Measurements from ENCODE around the gene CD207. TPM values are rescaled to one million over a fixed set of nuclear protein-coding genes. Genes with fewer than 3 reads are reported as not detected.

Gene CD207
- total and polyA plus RNA-seq, 2 donors from 2014 or later, result 0.66 TPM; not detected in 1

DNA sequence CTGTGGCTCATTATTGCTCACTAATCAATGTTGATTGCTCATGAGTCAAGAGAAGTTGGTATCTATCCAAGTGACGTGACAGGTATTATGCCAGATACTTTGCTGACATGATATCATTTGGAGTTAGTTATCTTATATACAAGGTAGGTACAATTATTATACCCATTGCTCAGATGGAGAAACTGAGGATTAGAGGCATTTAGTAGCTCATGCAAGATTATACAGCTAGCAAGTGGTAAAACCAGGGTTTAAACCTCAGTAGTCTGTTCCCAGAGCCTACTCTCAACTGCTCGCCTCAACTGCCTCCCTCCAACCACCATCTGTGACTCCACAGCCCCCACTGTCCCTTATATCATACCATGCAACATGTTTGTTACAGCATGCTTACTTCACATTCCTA, 51.3 kb downstream of the CD207 start:
- TF ChIP-seq, protein P1, sequence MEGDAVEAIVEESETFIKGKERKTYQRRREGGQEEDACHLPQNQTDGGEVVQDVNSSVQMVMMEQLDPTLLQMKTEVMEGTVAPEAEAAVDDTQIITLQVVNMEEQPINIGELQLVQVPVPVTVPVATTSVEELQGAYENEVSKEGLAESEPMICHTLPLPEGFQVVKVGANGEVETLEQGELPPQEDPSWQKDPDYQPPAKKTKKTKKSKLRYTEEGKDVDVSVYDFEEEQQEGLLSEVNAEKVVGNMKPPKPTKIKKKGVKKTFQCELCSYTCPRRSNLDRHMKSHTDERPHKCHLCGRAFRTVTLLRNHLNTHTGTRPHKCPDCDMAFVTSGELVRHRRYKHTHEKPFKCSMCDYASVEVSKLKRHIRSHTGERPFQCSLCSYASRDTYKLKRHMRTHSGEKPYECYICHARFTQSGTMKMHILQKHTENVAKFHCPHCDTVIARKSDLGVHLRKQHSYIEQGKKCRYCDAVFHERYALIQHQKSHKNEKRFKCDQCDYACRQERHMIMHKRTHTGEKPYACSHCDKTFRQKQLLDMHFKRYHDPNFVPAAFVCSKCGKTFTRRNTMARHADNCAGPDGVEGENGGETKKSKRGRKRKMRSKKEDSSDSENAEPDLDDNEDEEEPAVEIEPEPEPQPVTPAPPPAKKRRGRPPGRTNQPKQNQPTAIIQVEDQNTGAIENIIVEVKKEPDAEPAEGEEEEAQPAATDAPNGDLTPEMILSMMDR (IDR thresholded peaks at IDR 0.05; ENCODE audit: borderline replicate concordance, extremely low read depth, insufficient read depth), result no peak

More for the DNA sequence above, 51.3 kb downstream of the CD207 start:
- Histone ChIP-seq H3K4me3 (ENCODE audit: low read length in 3 of 3) (no peak overlapping the region), H3K27ac (ENCODE audit: low read depth in 2 of 2, low read length in 2 of 2) (no peak overlapping the region), H3K36me3 (ENCODE audit: control insufficient read depth in 2 of 3, insufficient read depth in 3 of 3, low read length in 3 of 3) (no peaks in the 10 kb centered on the region), H3K9ac (ENCODE audit: low read length in 3 of 3) (no peak overlapping the region), H3K9me3 (ENCODE audit: control insufficient read depth in 2 of 3, insufficient read depth in 1 of 3, low read length in 3 of 3) (no peaks in the 10 kb centered on the region), H3K27me3 (ENCODE audit: control insufficient read depth, insufficient read depth, low read length) (peaks cover 3% of the 10 kb centered on the region), H3K4me1 (ENCODE audit: control insufficient read depth in 2 of 3, insufficient read depth in 2 of 3, low read depth in 1 of 3, low read length in 3 of 3) (no peaks in the 10 kb centered on the region)
- FAIRE-seq, result no peak
- intact Hi-C loops (cut with DNase I), result no loop called here
- no peak for DNase-seq

Other genes with a start within 250 kb of the CD207 start
- gene ADD2, start 67.6 kb downstream of the CD207 start, total RNA-seq, result 2.9 TPM
- gene ADD2, start 67.6 kb downstream of the CD207 start, polyA plus RNA-seq (ENCODE audit: insufficient read depth, low read depth, low replicate concordance), result not detected
- gene FIGLA, start 45.2 kb downstream of the CD207 start, total RNA-seq, result not detected
- not detected for gene FIGLA, start 45.2 kb downstream of the CD207 start, polyA plus RNA-seq (ENCODE audit: insufficient read depth, low read depth, low replicate concordance)
- gene CLEC4F, start 15.2 kb downstream of the CD207 start, total RNA-seq, result 0.72 TPM
- not detected for gene CLEC4F, start 15.2 kb downstream of the CD207 start, polyA plus RNA-seq (ENCODE audit: insufficient read depth, low read depth, low replicate concordance)
- 2.6 TPM for gene VAX2, start 64.8 kb upstream of the CD207 start, total RNA-seq
- gene VAX2, start 64.8 kb upstream of the CD207 start, polyA plus RNA-seq (ENCODE audit: insufficient read depth, low read depth, low replicate concordance), result 0.71 TPM
- 37.9 TPM for gene ATP6V1B1, start 100.1 kb upstream of the CD207 start, total RNA-seq
- gene ATP6V1B1, start 100.1 kb upstream of the CD207 start, polyA plus RNA-seq (ENCODE audit: insufficient read depth, low read depth, low replicate concordance), result 400 TPM
- 1.3 TPM for gene ANKRD53, start 142.8 kb upstream of the CD207 start, total RNA-seq
- 2.1 TPM for gene ANKRD53, start 142.8 kb upstream of the CD207 start, polyA plus RNA-seq (ENCODE audit: insufficient read depth, low read depth, low replicate concordance)
- 56.1 TPM for gene TEX261, start 159.1 kb upstream of the CD207 start, total RNA-seq
- gene TEX261, start 159.1 kb upstream of the CD207 start, polyA plus RNA-seq (ENCODE audit: insufficient read depth, low read depth, low replicate concordance), result 35.9 TPM
- gene NAGK, start 232.8 kb upstream of the CD207 start, total RNA-seq, result 113 TPM
- 102 TPM for gene NAGK, start 232.8 kb upstream of the CD207 start, polyA plus RNA-seq (ENCODE audit: insufficient read depth, low read depth, low replicate concordance)

Data from kidney (tissue), 14 donors.